ENCODE measurements around the gene PSAT1. TPM values are rescaled to one million over a fixed set of nuclear protein-coding genes. Genes with fewer than 3 reads are reported as not detected.

The PSAT1 gene
- total and polyA plus RNA-seq, 4 donors, result 4.0 to 48.4 (median 11.1) TPM

- no peak for TF ChIP-seq CTCF (IDR thresholded peaks at IDR 0.05; ENCODE audit: control extremely low read depth, extremely low read depth)
- H3K27me3 ChIP-seq (ENCODE audit: control insufficient read depth in 3 of 3, insufficient read depth in 3 of 3, low read length in 2 of 3), result no peaks in the 10 kb centered on the region
- no peak overlapping the region for H3K9ac ChIP-seq (ENCODE audit: insufficient read depth in 1 of 2, low read length in 2 of 2)
- 95 to 96% methylated on average over 5 of the region's 5 CpGs for WGBS, 2 donors
- no peak for ATAC-seq (ENCODE audit: insufficient read depth, low FRiP score)
- no peaks in the 10 kb centered on the region for H3K4me1 ChIP-seq (ENCODE audit: control insufficient read depth in 5 of 5, insufficient read depth in 5 of 5, low read length in 5 of 5)
- no peak overlapping the region for H3K27ac ChIP-seq (ENCODE audit: low read depth in 1 of 2, low read length in 1 of 2)
- peaks cover 0 to 3% (median 0%) of the 10 kb centered on the region in 4 donors for H3K9me3 ChIP-seq (ENCODE audit: control insufficient read depth in 4 of 4, insufficient read depth in 3 of 4, low read length in 3 of 4)
- H3K36me3 ChIP-seq (ENCODE audit: control insufficient read depth in 4 of 4, insufficient read depth in 4 of 4, low read length in 4 of 4), result peaks cover 0 to 4% (median 0%) of the 10 kb centered on the region in 4 donors
- no peak overlapping the region for H3K4me3 ChIP-seq
- no peak for DNase-seq
Measured at GRCh38 chr9:78314550-78314949, 17.6 kb downstream of the PSAT1 start.

DNA sequence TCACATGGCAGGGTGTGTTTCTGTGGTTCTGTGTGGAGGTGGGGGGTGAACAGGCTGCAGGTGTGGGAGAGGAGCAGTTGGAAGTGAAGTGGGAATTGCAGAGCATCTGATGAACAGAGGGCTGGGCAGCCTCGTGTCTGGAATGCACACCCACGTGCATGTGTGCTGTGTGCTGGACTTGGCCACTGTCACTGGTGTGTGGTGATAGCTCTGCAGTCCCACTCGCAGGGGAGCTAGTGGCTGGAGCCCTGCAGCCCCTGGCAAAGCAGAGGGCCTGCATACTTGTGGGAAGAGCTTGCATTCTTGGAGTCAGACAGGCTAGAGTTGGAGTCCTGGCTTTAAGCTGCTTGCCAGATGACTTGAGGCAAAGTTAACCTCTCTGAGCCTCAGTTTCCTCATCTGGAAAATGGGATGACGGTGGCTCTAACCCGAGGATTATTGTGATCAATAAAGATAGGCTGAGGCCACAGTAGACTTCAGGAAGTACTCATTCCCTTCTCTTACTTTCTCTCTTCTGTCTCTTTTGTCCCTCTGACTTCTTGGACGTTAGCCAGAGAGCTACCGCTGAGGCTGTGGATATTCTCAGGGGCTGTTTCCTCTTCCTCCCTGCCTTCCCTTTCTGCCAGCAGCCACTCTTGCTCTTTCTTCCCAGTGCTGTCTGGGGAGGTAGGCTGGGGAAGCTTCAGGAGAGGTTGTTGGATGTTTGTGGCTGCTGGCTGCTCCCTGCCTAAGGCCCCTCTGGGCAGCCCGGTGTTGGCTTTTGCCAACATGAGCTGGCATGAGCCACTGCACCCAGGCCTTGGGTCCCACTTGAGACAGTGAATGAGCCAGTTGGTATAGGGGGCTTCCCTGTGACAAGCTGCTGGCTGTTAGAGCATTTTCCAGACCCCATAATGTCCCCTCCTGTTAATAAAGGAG is 18.3 kb downstream of the PSAT1 start:
- Histone ChIP-seq H3K36me3 (ENCODE audit: control insufficient read depth in 4 of 4, insufficient read depth in 4 of 4, low read length in 4 of 4) (peaks cover 0 to 4% (median under 1%) of the 10 kb centered on the region in 4 donors), H3K4me1 (ENCODE audit: control insufficient read depth in 5 of 5, insufficient read depth in 5 of 5, low read length in 5 of 5) (no peaks in the 10 kb centered on the region), H3K9me3 (ENCODE audit: control insufficient read depth in 4 of 4, insufficient read depth in 3 of 4, low read length in 3 of 4) (peaks cover 0 to 3% (median 0%) of the 10 kb centered on the region in 4 donors), H3K9ac (ENCODE audit: insufficient read depth in 1 of 2, low read length in 2 of 2) (no peak overlapping the region), H3K4me3 (no peak overlapping the region), H3K27me3 (ENCODE audit: control insufficient read depth in 3 of 3, insufficient read depth in 3 of 3, low read length in 2 of 3) (no peaks in the 10 kb centered on the region), H3K27ac (ENCODE audit: low read depth in 1 of 2, low read length in 1 of 2) (no peak overlapping the region)
- DNase-seq (peak in 2 of 3 donors; percentile 38 to 40), ATAC-seq (ENCODE audit: insufficient read depth, low FRiP score) (no peak)
- TF ChIP-seq CTCF (IDR thresholded peaks at IDR 0.05; ENCODE audit: control extremely low read depth, extremely low read depth), result no peak
- 51 to 59% methylated on average over 8 of the region's 8 CpGs for WGBS, 2 donors

DNA sequence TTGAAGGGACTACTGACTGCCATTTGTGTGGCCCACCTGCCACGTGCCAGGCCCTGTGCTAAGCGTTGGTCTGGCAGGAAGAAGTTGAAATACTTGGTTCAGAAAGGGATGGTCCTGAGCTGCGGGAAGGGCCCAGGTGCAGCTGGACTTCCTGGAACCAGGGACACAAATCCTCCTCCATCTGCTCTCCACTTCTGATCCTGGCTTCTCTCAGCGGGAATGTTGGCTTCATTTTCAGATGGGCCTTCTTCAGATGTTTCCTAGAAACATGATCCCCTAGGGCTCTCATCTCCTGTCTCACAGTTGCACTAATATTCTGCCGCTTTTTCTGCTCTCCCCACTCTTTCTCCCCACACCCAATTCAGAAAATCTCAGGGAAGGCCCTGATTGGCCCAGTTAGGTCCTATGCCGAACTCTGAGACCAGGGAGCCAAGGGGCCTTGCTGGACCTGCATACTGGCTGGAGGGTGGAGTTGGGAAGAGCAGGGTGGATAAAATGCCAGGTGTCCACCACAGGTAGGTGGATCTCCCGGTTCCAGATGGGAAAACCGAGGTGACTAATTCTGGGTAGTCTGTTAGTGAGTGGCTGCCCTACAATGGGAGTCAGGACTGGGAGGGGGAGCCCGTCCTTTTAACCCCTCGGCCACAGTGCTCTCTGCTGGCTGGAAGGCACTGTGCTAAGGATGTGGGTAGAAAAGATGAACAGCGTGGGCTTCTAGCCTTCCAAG is 19.4 kb downstream of the PSAT1 start:
- Histone ChIP-seq H3K9me3 (ENCODE audit: control insufficient read depth in 4 of 4, insufficient read depth in 3 of 4, low read length in 3 of 4) (peaks cover 0 to 3% (median 0%) of the 10 kb centered on the region in 4 donors), H3K27me3 (ENCODE audit: control insufficient read depth in 3 of 3, insufficient read depth in 3 of 3, low read length in 2 of 3) (no peaks in the 10 kb centered on the region), H3K27ac (ENCODE audit: low read depth in 1 of 2, low read length in 1 of 2) (no peak overlapping the region), H3K36me3 (ENCODE audit: control insufficient read depth in 4 of 4, insufficient read depth in 4 of 4, low read length in 4 of 4) (peaks cover 0 to 4% (median under 1%) of the 10 kb centered on the region in 4 donors), H3K9ac (ENCODE audit: insufficient read depth in 1 of 2, low read length in 2 of 2) (no peak overlapping the region), H3K4me3 (no peak overlapping the region), H3K4me1 (ENCODE audit: control insufficient read depth in 5 of 5, insufficient read depth in 5 of 5, low read length in 5 of 5) (no peaks in the 10 kb centered on the region)
- ATAC-seq (ENCODE audit: insufficient read depth, low FRiP score), result no peak
- DNase-seq, result no peak
- WGBS, 2 donors, result 93 to 95% methylated on average over 11 of the region's 11 CpGs
- TF ChIP-seq CTCF (IDR thresholded peaks at IDR 0.05; ENCODE audit: control extremely low read depth, extremely low read depth), result no peak
